Caco-2 (cell line): ENCODE data around the gene OSBPL8. TPM values are rescaled to one million over a fixed set of nuclear protein-coding genes. Genes with fewer than 3 reads are reported as not detected.

Experiments
- BruUV-seq: library from RNA; stranded (reverse); fragments of 400-500 nt; replicated peaks from 2 replicates; lab custom pipeline; 2021; lab: Mats Ljungman, UMichigan
- CTCF ChIA-PET: fragments of 300-600 bp; sonication (Branson Sonifier 250); formaldehyde crosslinking; loops from one replicate; lab custom pipeline; 2022; ENCODE audit warnings: antibody characterized with exemption; lab: Charles Lee
- POLR2A ChIA-PET: fragments of 300-600 bp; sonication (Branson Sonifier 250); formaldehyde crosslinking; loops from one replicate; lab custom pipeline; 2022; ENCODE audit warnings: antibody characterized with exemption; lab: Charles Lee
- DNase-seq, 2 experiments: peaks; one replicate each; pipeline versions ENCODE4 v3.0.0 to v3.0.0-alpha.2; 2020 to 2022
- H3K27me3 ChIP-seq: replicated peaks from 2 replicates; pipeline ENCODE4 v1.6.0; 2011; ENCODE audit warnings: low read length; ENCODE audit not compliant: control insufficient read depth, insufficient read depth
- H3K36me3 ChIP-seq: 2 replicates; pipeline ENCODE4 v1.5.1; 2011; ENCODE audit warnings: low read length; ENCODE audit not compliant: control insufficient read depth, insufficient read depth
- H3K4me1 ChIP-seq: fragments of 250-450 bp; sonication (Bioruptor Pico); 2 replicates; pipeline ENCODE4 v1.5.1; 2020; ENCODE audit warnings: mild to moderate bottlenecking
- H3K4me3 ChIP-seq: 2 replicates; pipeline ENCODE4 v1.5.1; 2011; ENCODE audit warnings: low read depth, mild to moderate bottlenecking, control low read depth, low read length
- H3K9me3 ChIP-seq: fragments of 250-450 bp; sonication (Bioruptor Pico); 2 replicates; pipeline ENCODE4 v1.5.1; 2020; ENCODE audit warnings: mild to moderate bottlenecking, moderate library complexity
- H3K27ac Mint-ChIP-seq: one replicate; pipeline ENCODE4 v1.8.0; 2022; ENCODE audit warnings: mixed read lengths; ENCODE audit not compliant: unreplicated experiment
- H3K27me3 Mint-ChIP-seq: one replicate; pipeline ENCODE4 v1.8.0; 2022; ENCODE audit warnings: mixed read lengths; ENCODE audit not compliant: insufficient read depth, unreplicated experiment
- H3K36me3 Mint-ChIP-seq: one replicate; pipeline ENCODE4 v1.8.0; 2022; ENCODE audit warnings: mild to moderate bottlenecking, mixed read lengths; ENCODE audit not compliant: insufficient read depth, unreplicated experiment
- H3K4me1 Mint-ChIP-seq: one replicate; pipeline ENCODE4 v1.8.0; 2022; ENCODE audit warnings: low read depth, mixed read lengths; ENCODE audit not compliant: unreplicated experiment
- H3K4me3 Mint-ChIP-seq: one replicate; pipeline ENCODE4 v1.8.0; 2022; ENCODE audit warnings: mild to moderate bottlenecking, moderate library complexity, mixed read lengths; ENCODE audit not compliant: unreplicated experiment
- H3K9me3 Mint-ChIP-seq: one replicate; pipeline ENCODE4 v1.8.0; 2022; ENCODE audit warnings: mixed read lengths; ENCODE audit not compliant: unreplicated experiment
- intact Hi-C: fragments of 100-400 bp; cut with micrococcal nuclease; formaldehyde crosslinking; loops from one replicate; pipeline ENCODE4 v1.10.0; 2022; ENCODE audit not compliant: unreplicated experiment
- total RNA-seq: library from RNA; stranded (reverse); gene quantifications from 2 replicates; pipeline ENCODE4 v1.2.3, GENCODE V29; 2022
- TF ChIP-seq, protein P1 (sequence below), 2 experiments: fragments of 200-600 bp in 1 of 2; IDR thresholded peaks; 1 replicate in 1 of 2; 2 replicates in 1 of 2; pipeline versions ENCODE4 v1.5.1 to v1.8.0; 2011 to 2022; ENCODE audit warnings: antibody characterized with exemption in 1 of 2, control low read depth in 1 of 2, inconsistent platforms in 1 of 2, low read depth in 1 of 2, low read length in 1 of 2, mild to moderate bottlenecking in 1 of 2, moderate library complexity in 1 of 2; ENCODE audit not compliant: insufficient read depth in 1 of 2, severe bottlenecking in 1 of 2, unreplicated experiment in 1 of 2

The OSBPL8 gene
- total RNA-seq, 1 experiment from 2014 or later: 50.0 TPM

DNA sequence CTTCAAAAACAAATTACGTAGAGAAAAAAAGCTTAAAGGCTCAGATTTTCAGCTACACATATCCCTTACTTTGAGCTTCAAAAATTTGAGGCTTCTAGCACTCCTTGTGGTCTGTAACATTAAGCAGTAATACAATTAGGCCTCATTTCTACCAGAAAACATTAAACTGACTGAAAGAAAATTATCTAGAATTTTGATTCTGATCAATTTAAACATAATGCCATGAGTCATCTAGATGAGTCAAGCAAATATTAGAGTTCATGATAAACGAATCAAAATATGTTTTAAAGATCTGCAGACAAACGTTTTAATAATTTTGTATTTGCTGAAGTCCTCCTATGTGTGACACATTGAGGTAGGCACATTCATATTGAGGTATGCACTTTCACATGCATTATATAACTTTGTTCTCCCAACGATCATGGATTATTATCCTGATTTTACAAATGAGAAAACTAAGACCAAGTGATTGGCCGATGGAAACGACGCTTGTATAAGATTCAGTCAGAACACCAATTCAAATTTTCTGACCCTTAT is 4.3 kb downstream of the OSBPL8 start:
- intact Hi-C loops: loop anchor here (10.0 kb wide), 1 partner anchor 470 kb away; the partner anchor contains the start of gene NAP1L1
- Mint-ChIP-seq H3K27me3 (no peaks in the 10 kb centered on the region), H3K4me3 (no peak overlapping the region), H3K9me3 (no peaks in the 10 kb centered on the region), H3K27ac (no peak overlapping the region), H3K4me1 (no peaks in the 10 kb centered on the region), H3K36me3 (peaks cover 8% of the 10 kb centered on the region)
- BruUV-seq: no TSS peak
- DNase-seq: no peak
- Histone ChIP-seq H3K4me3 (no peak overlapping the region), H3K27me3 (no peaks in the 10 kb centered on the region), H3K9me3 (no peaks in the 10 kb centered on the region), H3K4me1 (peaks cover 1% of the 10 kb centered on the region; the same call in 1 of the 2 replicates), H3K36me3 (no peaks in the 10 kb centered on the region; the same call in 1 of the 2 replicates)
- TF ChIP-seq, protein P1, sequence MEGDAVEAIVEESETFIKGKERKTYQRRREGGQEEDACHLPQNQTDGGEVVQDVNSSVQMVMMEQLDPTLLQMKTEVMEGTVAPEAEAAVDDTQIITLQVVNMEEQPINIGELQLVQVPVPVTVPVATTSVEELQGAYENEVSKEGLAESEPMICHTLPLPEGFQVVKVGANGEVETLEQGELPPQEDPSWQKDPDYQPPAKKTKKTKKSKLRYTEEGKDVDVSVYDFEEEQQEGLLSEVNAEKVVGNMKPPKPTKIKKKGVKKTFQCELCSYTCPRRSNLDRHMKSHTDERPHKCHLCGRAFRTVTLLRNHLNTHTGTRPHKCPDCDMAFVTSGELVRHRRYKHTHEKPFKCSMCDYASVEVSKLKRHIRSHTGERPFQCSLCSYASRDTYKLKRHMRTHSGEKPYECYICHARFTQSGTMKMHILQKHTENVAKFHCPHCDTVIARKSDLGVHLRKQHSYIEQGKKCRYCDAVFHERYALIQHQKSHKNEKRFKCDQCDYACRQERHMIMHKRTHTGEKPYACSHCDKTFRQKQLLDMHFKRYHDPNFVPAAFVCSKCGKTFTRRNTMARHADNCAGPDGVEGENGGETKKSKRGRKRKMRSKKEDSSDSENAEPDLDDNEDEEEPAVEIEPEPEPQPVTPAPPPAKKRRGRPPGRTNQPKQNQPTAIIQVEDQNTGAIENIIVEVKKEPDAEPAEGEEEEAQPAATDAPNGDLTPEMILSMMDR (IDR thresholded peaks at IDR 0.05; ENCODE audit: insufficient read depth in 1 of 2, low read depth in 1 of 2, low read length in 1 of 2, severe bottlenecking in 1 of 2, unreplicated experiment in 1 of 2): no peak
- ChIA-PET CTCF (no interaction called here), POLR2A (no interaction called here)

- no peaks in the 10 kb centered on the region; the same call in 1 of the 2 replicates for H3K36me3 ChIP-seq
- H3K4me1 Mint-ChIP-seq: no peaks in the 10 kb centered on the region
- H3K27ac Mint-ChIP-seq: no peak overlapping the region
- no peaks in the 10 kb centered on the region for H3K9me3 Mint-ChIP-seq
- no peaks in the 10 kb centered on the region for H3K9me3 ChIP-seq
- TF ChIP-seq, protein P1 (IDR thresholded peaks at IDR 0.05; ENCODE audit: insufficient read depth in 1 of 2, low read depth in 1 of 2, low read length in 1 of 2, severe bottlenecking in 1 of 2, unreplicated experiment in 1 of 2): no peak
- H3K27me3 ChIP-seq: no peaks in the 10 kb centered on the region
- no peak overlapping the region for H3K4me3 ChIP-seq
- peaks cover 5% of the 10 kb centered on the region for H3K36me3 Mint-ChIP-seq
- H3K4me3 Mint-ChIP-seq: no peak overlapping the region
- no TSS peak for BruUV-seq
- POLR2A ChIA-PET: no interaction called here
- CTCF ChIA-PET: no interaction called here
- intact Hi-C loops: loop anchor here (10.0 kb wide), 1 partner anchor 470 kb away; the partner anchor contains the start of gene NAP1L1
- no peak for DNase-seq
- H3K27me3 Mint-ChIP-seq: no peaks in the 10 kb centered on the region
- H3K4me1 ChIP-seq: no peaks in the 10 kb centered on the region; the same call in 1 of the 2 replicates
These were observed 5.0 kb downstream of the OSBPL8 start for GRCh38 chr12:76554405-76555230.

GRCh38 chr12:76552343-76552938 is 7.1 kb downstream of the OSBPL8 start:
- intact Hi-C loops: loop anchor here (10.0 kb wide), 1 partner anchor 468 kb away; the partner anchor contains the start of gene NAP1L1

More at GRCh38 chr12:76552343-76552938, 7.1 kb downstream of the OSBPL8 start:
- Mint-ChIP-seq H3K27ac (no peak overlapping the region), H3K4me3 (no peak overlapping the region), H3K9me3 (no peaks in the 10 kb centered on the region), H3K27me3 (no peaks in the 10 kb centered on the region), H3K4me1 (peaks cover 17% of the 10 kb centered on the region), H3K36me3 (peaks cover 6% of the 10 kb centered on the region)
- H3K27me3 ChIP-seq: no peaks in the 10 kb centered on the region
- POLR2A ChIA-PET: no interaction called here
- no peak overlapping the region for H3K4me3 ChIP-seq
- TF ChIP-seq, protein P1 (IDR thresholded peaks at IDR 0.05; ENCODE audit: insufficient read depth in 1 of 2, low read depth in 1 of 2, low read length in 1 of 2, severe bottlenecking in 1 of 2, unreplicated experiment in 1 of 2): no peak
- H3K4me1 ChIP-seq: peaks cover 18% of the 10 kb centered on the region
- H3K9me3 ChIP-seq: no peaks in the 10 kb centered on the region
- CTCF ChIA-PET: no interaction called here
- DNase-seq: no peak
- no peaks in the 10 kb centered on the region; the same call in 1 of the 2 replicates for H3K36me3 ChIP-seq
- BruUV-seq: no TSS peak
